Raji (cell line): ENCODE results near the gene CCDC171.

Experiments used
- POLR2A ChIP-seq: IDR thresholded peaks from 2 replicates; pipeline ENCODE4 v1.6.1; 2011; ENCODE audit warnings: low read depth, low read length, control low read depth; ENCODE audit not compliant: insufficient read depth

CCDC171 gene

GRCh38 chr9:15782106-15782505, 229.3 kb downstream of the CCDC171 start:
- no peak for TF ChIP-seq POLR2A

DNA sequence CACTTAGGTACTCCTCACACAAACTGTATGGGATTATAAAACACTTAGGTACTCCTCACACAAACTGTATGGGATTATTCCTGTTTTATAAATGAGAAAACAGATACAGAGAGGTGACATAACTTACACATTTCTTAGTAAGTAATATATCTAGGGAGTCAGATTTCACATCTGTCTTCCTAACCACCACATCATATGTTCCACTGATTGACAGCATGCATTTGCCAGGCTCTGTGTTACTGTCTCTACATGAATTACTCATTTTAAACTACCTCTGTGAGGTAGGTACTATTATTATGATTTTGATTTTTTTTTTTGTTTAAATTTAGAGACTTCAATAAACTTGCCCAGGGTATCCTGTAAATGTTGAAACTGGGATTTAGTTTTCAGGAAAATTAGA, 232.7 kb downstream of the CCDC171 start:
- TF ChIP-seq POLR2A = no peak

DNA sequence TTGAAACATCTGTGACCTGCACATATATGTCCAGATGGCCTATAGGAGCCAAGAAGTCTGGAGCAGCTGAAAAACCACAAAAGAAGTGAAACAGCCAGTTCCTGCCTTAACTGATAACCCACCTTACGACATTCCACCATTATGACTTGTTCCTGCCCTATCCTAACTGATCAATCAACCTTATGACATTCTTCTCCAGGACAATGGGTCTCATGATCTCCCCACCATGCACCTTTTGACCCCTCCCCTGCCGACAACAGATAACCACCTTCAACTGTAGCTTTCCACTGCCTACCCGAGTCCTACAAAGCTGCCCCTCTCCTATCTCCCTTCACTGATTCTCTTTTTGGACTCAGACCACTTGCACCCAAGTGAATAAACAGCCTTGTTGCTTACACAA, 233.8 kb downstream of the CCDC171 start:
- TF ChIP-seq POLR2A = no peak

- TF ChIP-seq POLR2A = no peak
Observed at GRCh38 chr9:15813076-15813475, 260.2 kb downstream of the CCDC171 start.

DNA sequence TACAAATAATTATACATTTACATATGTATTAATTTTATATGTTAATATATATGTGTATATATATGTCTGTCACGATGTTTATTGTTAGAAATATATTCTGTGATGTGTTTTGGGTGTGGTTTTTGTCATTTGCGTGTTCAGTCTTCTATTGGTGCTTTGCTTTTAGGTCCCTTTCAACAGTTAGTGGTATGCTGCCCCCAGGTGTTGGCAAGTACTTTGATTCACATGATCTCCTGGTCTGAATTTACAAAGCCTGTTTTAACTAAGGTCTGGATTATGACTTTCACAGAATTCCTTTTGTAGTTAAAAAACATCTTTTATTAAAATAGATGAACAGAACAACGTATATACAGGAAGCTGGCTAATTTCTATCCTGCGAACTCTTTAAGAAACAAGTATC, 271.5 kb downstream of the CCDC171 start:
- TF ChIP-seq POLR2A = no peak

GRCh38 chr9:15831384-15831783, 278.5 kb downstream of the CCDC171 start:
- no peak for TF ChIP-seq POLR2A

DNA sequence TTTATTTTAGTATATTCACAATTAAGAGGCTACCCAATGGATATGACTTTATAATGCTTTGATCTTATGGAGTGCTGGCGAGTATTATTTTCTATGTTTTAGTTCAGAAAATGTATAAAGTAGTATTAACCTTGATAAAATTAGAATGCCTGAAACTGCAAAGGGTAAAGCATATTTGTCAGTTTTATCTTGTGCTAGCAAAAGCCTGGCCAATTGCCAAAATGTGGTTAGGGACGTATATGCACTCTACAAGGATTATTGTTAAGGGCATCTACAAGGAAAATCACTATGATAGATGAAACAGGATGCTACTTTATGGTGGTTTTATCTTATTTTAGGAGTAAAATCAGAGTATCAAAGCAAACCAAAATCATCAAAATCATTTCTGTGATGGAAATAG, 281.7 kb downstream of the CCDC171 start:
- TF ChIP-seq POLR2A = no peak

DNA sequence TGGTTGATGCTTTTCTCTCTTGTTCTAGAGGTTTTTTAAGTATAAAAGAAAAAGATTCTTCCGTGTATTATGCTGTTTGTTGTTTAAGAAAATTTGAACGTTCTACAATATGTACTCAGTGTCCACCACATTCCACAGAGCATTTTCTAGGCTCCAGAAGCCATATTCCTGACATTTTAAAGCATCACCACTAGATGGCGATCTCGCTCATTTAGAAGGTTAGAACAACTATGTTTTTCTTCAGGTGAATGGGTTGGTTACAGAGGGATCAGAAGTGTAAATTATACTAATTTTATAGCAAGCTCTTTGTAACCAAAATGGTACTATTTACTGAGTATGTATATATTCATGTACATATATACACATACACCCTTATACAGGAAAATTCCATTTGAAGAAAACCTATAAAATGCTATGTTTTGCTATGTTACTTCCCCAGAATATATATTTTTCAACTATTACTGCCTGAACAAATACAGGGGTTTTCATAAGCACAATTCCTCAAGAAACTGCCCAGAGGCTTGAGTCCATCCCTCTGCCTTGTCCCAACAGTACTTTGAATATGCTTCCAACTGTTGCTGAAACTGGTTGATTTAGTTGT, 284.3 kb downstream of the CCDC171 start:
- no peak for TF ChIP-seq POLR2A

- no peak for TF ChIP-seq POLR2A
Observed at GRCh38 chr9:15842051-15842450, 289.2 kb downstream of the CCDC171 start.

DNA sequence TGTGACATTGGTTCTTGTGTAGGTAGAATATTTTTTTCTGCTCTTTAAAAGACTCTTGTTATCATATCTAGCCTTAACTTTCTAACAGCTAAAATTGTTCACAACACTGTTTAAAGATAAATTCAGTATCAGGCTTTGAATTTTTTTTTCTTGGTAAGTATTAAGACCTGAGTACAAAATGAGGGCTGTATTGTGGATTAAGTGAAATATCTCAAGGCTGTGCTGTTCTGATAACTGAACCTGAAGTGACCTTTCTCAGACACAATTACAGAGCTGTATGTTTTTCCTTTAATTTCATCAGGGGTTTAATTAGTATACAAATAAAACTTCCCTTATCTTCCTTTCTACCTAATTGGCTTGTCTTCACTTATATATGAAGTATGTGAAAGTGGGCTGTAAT, 290.5 kb downstream of the CCDC171 start:
- no peak for TF ChIP-seq POLR2A

DNA sequence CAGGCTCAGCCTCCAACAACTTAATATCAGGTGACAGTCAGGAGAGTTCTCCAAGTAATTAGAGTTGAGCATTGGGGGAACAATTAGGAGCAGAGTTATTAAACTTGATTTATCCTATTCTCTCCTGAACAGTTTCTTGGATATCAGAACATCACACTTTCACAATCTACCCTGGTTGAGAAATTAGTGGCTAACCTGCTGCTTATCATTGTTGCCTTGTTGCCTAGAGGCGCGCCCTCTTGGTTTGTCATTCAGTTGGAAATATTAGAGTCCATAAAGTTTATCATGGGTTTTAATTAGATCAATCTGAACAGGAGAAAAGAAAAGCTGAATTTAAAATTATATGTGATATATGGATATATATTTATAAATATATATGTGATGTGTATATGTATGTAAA, 291.1 kb downstream of the CCDC171 start:
- no peak for TF ChIP-seq POLR2A

GRCh38 chr9:15846611-15847010, 293.8 kb downstream of the CCDC171 start:
- no peak for TF ChIP-seq POLR2A

- no peak for TF ChIP-seq POLR2A
Observed at GRCh38 chr9:15849871-15850270, 297.0 kb downstream of the CCDC171 start.

DNA sequence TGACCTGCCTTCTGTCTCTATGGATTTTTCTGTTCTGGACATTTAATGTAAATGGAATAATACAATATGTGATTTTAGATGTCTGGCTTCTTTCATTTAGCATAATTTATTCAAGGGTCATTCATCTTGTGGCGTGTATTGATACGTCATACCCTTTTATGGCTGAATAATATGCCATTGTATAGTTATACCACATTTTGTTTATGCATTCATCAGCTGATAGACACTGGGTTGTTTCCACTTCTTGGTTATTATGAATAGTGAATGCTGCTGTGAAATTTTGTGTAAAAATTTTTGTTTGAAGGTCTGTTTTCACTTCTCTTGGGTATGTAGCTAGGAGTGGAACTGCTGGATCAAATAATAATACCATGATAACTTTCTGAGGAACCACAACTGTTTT, 298.9 kb downstream of the CCDC171 start:
- TF ChIP-seq POLR2A = no peak

DNA sequence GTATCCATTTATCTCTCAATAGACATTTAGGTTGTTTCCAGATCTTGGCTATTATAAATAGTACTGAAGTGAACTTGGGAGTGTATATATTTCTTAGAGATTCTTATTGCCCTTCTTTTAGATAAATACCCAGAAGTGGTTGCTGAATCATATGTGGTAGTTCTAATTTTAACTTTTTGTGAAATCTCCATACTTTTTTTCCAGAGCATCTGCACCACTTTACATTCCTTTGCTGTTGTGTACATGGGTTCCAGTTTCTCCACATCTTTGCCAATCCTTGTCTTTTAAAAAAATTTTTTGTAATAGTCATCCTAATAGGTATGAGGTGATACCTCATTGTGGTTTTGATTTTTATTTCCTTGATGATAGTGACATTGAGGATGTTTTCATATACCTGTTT, 303.7 kb downstream of the CCDC171 start:
- TF ChIP-seq POLR2A = no peak

DNA sequence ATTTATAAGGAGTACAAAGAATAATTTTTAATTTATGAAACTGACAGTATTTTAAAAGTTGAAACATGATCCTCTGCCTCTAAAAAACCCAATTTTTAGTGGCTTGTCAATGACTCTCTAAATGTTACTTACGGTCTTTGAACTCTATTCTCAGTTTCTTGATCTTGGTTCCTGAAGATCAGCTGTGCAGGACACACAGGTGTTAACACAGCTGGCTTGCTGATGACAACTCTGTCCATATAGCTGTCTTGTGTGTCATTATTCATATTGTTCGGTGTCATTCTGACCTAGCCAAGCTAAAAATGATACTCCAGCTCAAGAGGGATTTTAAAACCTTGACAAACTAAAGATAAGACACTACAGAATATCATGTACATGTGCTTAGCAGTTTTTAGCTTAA, 314.5 kb downstream of the CCDC171 start:
- TF ChIP-seq POLR2A = no peak

GRCh38 chr9:15867988-15868387, 315.1 kb downstream of the CCDC171 start:
- no peak for TF ChIP-seq POLR2A
